H1 (cell line): ENCODE data around the gene METTL25B. TPM values are rescaled to one million over a fixed set of nuclear protein-coding genes. Genes with fewer than 3 reads are reported as not detected.

Experiments
- CTCF ChIA-PET: fragments of 300-600 bp; sonication (Branson Sonifier 250); formaldehyde crosslinking; loops from one replicate; lab custom pipeline; 2021; ENCODE audit not compliant: partially characterized antibody; lab: Charles Lee
- POLR2A ChIA-PET: fragments of 300-600 bp; sonication (Branson Sonifier 250); formaldehyde crosslinking; loops from one replicate; lab custom pipeline; 2021; ENCODE audit warnings: inconsistent platforms; ENCODE audit not compliant: partially characterized antibody; lab: Charles Lee
- DNase-seq, 2 experiments: peaks; one replicate each; pipeline versions ENCODE4 v3.0.0 to v3.0.0-alpha.2; 2010 to 2022; ENCODE audit warnings: low spot score in 2 of 2, low read depth in 1 of 2, mixed read lengths in 1 of 2
- FAIRE-seq: peaks from 2 replicates; lab custom pipeline; 2011; peaks lifted over from hg19 to GRCh38; lab: Jason Lieb, UNC
- H2AFZ ChIP-seq: 2 replicates; pipeline ENCODE4 v1.8.1; 2012; ENCODE audit warnings: low read length, inconsistent platforms
- H2AK5ac ChIP-seq: 2 replicates; pipeline ENCODE4 v1.6.1; 2013; ENCODE audit warnings: low read depth, low read length
- H2BK120ac ChIP-seq: replicated peaks from 2 replicates; pipeline ENCODE3; 2013; ENCODE audit warnings: low read depth, low read length, inconsistent platforms
- H2BK12ac ChIP-seq: 2 replicates; pipeline ENCODE4 v1.6.1; 2013; ENCODE audit warnings: low read depth, low read length
- H2BK15ac ChIP-seq: 2 replicates; pipeline ENCODE4 v1.6.1; 2013; ENCODE audit warnings: low read length
- H2BK20ac ChIP-seq: 2 replicates; pipeline ENCODE4 v1.6.1; 2013; ENCODE audit warnings: low read length
- H2BK5ac ChIP-seq: 2 replicates; pipeline ENCODE4 v1.6.1; 2013; ENCODE audit warnings: low read depth, low read length
- H3K14ac ChIP-seq: 2 replicates; pipeline ENCODE4 v1.6.1; 2013; ENCODE audit warnings: inconsistent platforms; ENCODE audit not compliant: insufficient read length
- H3K18ac ChIP-seq: 2 replicates; pipeline ENCODE4 v1.6.1; 2013; ENCODE audit warnings: low read length; ENCODE audit errors: extremely low read depth
- H3K23ac ChIP-seq: 2 replicates; pipeline ENCODE4 v1.6.1; 2013; ENCODE audit warnings: inconsistent platforms; ENCODE audit not compliant: insufficient read length
- H3K23me2 ChIP-seq: 2 replicates; pipeline ENCODE4 v1.6.1; 2013; ENCODE audit warnings: low read depth, low read length
- H3K27ac ChIP-seq: 2 replicates; pipeline ENCODE4 v1.6.1; 2011; ENCODE audit warnings: low read depth, low read length, inconsistent platforms
- H3K27me3 ChIP-seq, 4 experiments: replicated peaks in 1 of 4; 1 replicate in 1 of 4; 2 replicates in 3 of 4; pipeline versions ENCODE4 v1.6.1 to v1.8.1; 2011 to 2013; ENCODE audit warnings: low read length in 3 of 4, mild to moderate bottlenecking in 3 of 4, inconsistent platforms in 2 of 4, mixed read lengths in 2 of 4, moderate library complexity in 1 of 4; ENCODE audit not compliant: control insufficient read depth in 3 of 4, insufficient read depth in 3 of 4; ENCODE audit errors: extremely low read depth in 1 of 4
- H3K36me3 ChIP-seq, 4 experiments: 2 replicates each; pipeline versions ENCODE4 v1.6.1 to v1.8.1; 2011 to 2013; ENCODE audit warnings: mild to moderate bottlenecking in 4 of 4, low read length in 3 of 4, moderate library complexity in 2 of 4, control low read depth in 1 of 4, inconsistent platforms in 1 of 4; ENCODE audit not compliant: insufficient read depth in 4 of 4, control insufficient read depth in 2 of 4
- H3K4ac ChIP-seq: replicated peaks from 2 replicates; pipeline ENCODE3; 2013; ENCODE audit warnings: low read length, low read depth, mixed read lengths, inconsistent platforms; ENCODE audit not compliant: insufficient read length
- H3K4me1 ChIP-seq, 4 experiments: replicated peaks in 1 of 4; 1 replicate in 1 of 4; 2 replicates in 3 of 4; pipeline versions ENCODE4 v1.6.1 to v1.8.1; 2011 to 2013; ENCODE audit warnings: low read length in 3 of 4, inconsistent platforms in 2 of 4, mixed read lengths in 1 of 4; ENCODE audit not compliant: insufficient read depth in 4 of 4, control insufficient read depth in 3 of 4
- H3K4me2 ChIP-seq, 2 experiments: 2 replicates each; pipeline versions ENCODE4 v1.6.1 to v1.8.1; 2011 to 2013; ENCODE audit warnings: low read depth in 2 of 2, low read length in 2 of 2, control low read depth in 1 of 2, inconsistent platforms in 1 of 2, mild to moderate bottlenecking in 1 of 2; ENCODE audit not compliant: insufficient read depth in 1 of 2
- H3K4me3 ChIP-seq, 4 experiments: fragments of 200-600, 300-600 bp in 1 of 4; sonication (generic), shearing (Covaris generic), sonication (Bioruptor Twin) in 1 of 4; 2 replicates each; pipeline versions ENCODE4 v1.5.1 to v1.8.1; 2011 to 2016; ENCODE audit warnings: low read length in 4 of 4, low read depth in 3 of 4, control low read depth in 2 of 4, inconsistent platforms in 2 of 4, mild to moderate bottlenecking in 2 of 4, mixed read lengths in 1 of 4, moderate library complexity in 1 of 4; ENCODE audit not compliant: insufficient read depth in 2 of 4; ENCODE audit errors: extremely low read depth in 1 of 4
- H3K56ac ChIP-seq: replicated peaks from 2 replicates; pipeline ENCODE3; 2013; ENCODE audit warnings: low read depth, mild to moderate bottlenecking, mixed read lengths, low read length, inconsistent platforms; ENCODE audit not compliant: insufficient read length
- H3K79me1 ChIP-seq: 2 replicates; pipeline ENCODE4 v1.6.1; 2013; ENCODE audit warnings: low read depth, low read length, control low read depth
- H3K79me2 ChIP-seq, 2 experiments: 2 replicates each; pipeline versions ENCODE4 v1.6.1 to v1.8.1; 2012 to 2013; ENCODE audit warnings: low read length in 2 of 2, mild to moderate bottlenecking in 2 of 2, inconsistent platforms in 1 of 2; ENCODE audit not compliant: insufficient read depth in 2 of 2, control insufficient read depth in 1 of 2
- H3K9ac ChIP-seq, 4 experiments: replicated peaks in 1 of 4; 1 replicate in 1 of 4; 2 replicates in 3 of 4; pipeline versions ENCODE4 v1.6.1 to v1.8.1; 2011 to 2013; ENCODE audit warnings: low read depth in 3 of 4, low read length in 3 of 4, control low read depth in 2 of 4, mild to moderate bottlenecking in 2 of 4, moderate library complexity in 2 of 4, inconsistent platforms in 1 of 4; ENCODE audit errors: extremely low read depth in 1 of 4
- H3K9me3 ChIP-seq, 2 experiments: 2 replicates each; pipeline versions ENCODE4 v1.6.1 to v1.8.1; 2012 to 2013; ENCODE audit warnings: mild to moderate bottlenecking in 2 of 2, moderate library complexity in 2 of 2, control low read depth in 1 of 2, inconsistent platforms in 1 of 2, low read depth in 1 of 2, low read length in 1 of 2, mixed read lengths in 1 of 2; ENCODE audit not compliant: insufficient read depth in 2 of 2
- H4K20me1 ChIP-seq, 2 experiments: replicated peaks in 1 of 2; 2 replicates each; pipeline versions ENCODE3 to v1.8.1; 2011 to 2013; ENCODE audit warnings: inconsistent platforms in 2 of 2, low read length in 2 of 2, mild to moderate bottlenecking in 1 of 2; ENCODE audit not compliant: insufficient read depth in 2 of 2, control insufficient read depth in 1 of 2
- H4K5ac ChIP-seq: 2 replicates; pipeline ENCODE4 v1.6.1; 2013; ENCODE audit warnings: low read length, low read depth, mixed read lengths, inconsistent platforms; ENCODE audit not compliant: insufficient read length
- H4K8ac ChIP-seq: 2 replicates; pipeline ENCODE4 v1.8.0; 2013; ENCODE audit warnings: mild to moderate bottlenecking, moderate library complexity, low read length, inconsistent platforms; ENCODE audit not compliant: insufficient read depth; ENCODE audit errors: extremely low read depth
- H4K91ac ChIP-seq: replicated peaks from 2 replicates; pipeline ENCODE3; 2013; ENCODE audit warnings: low read length, mixed read lengths, inconsistent platforms; ENCODE audit not compliant: insufficient read length
- ATF2 ChIP-seq: IDR thresholded peaks from 2 replicates; pipeline ENCODE4 v1.6.1; 2012; ENCODE audit warnings: low read length, inconsistent platforms
- CBX5 ChIP-seq: fragments of 300-800, 300-1000 bp; sonication (generic); IDR thresholded peaks from 2 replicates; pipeline ENCODE4 v1.7.1; 2016; ENCODE audit warnings: antibody characterized with exemption, low read length, low read depth
- CEBPB ChIP-seq: IDR thresholded peaks from 2 replicates; pipeline ENCODE4 v1.6.1; 2012; ENCODE audit warnings: low read depth, low read length
- CHD2 ChIP-seq: IDR thresholded peaks from 2 replicates; pipeline ENCODE4 v1.6.1; 2012; ENCODE audit warnings: low read length, improper control_type of control experiment
- CTCF ChIP-seq, 3 experiments: IDR thresholded peaks; 1 replicate in 2 of 3; 2 replicates in 1 of 3; pipeline versions ENCODE4 v1.5.1 to v1.6.1; 2011; ENCODE audit warnings: low read length in 3 of 3, mild to moderate bottlenecking in 3 of 3, inconsistent platforms in 2 of 3, low read depth in 1 of 3, moderate library complexity in 1 of 3; ENCODE audit not compliant: insufficient read depth in 1 of 3; ENCODE audit errors: control extremely low read depth in 1 of 3
- EZH2 ChIP-seq: fragments of 200-600 bp; sonication (generic); IDR thresholded peaks from 2 replicates; pipeline ENCODE4 v1.7.1; 2012; ENCODE audit warnings: low read depth, mild to moderate bottlenecking, moderate library complexity, low read length, inconsistent platforms; ENCODE audit not compliant: severe bottlenecking
- SIRT6 ChIP-seq: IDR thresholded peaks from one replicate; pipeline ENCODE4 v1.7.1; 2012; ENCODE audit warnings: low read length, inconsistent platforms
- TAF1 ChIP-seq: IDR thresholded peaks from 2 replicates; pipeline ENCODE4 v1.6.1; 2011; ENCODE audit warnings: mild to moderate bottlenecking, low read depth, low read length
- TAF7 ChIP-seq: optimal IDR thresholded peaks from 2 replicates; pipeline ENCODE3; 2011; ENCODE audit warnings: low read depth, mild to moderate bottlenecking, inconsistent platforms, low read length, moderate library complexity, borderline replicate concordance
- TCF12 ChIP-seq: IDR thresholded peaks from 2 replicates; pipeline ENCODE4 v1.6.1; 2011; ENCODE audit warnings: low read depth, mild to moderate bottlenecking, low read length
- WGBS, 2 experiments: shearing (Covaris generic) in 1 of 2; methylation state at CpG; one replicate each; pipeline versions ENCODE4 v1.1.6 to v1.1.7; 2013 to 2015; ENCODE audit warnings: low lambda C conversion rate in 2 of 2, mixed read lengths in 2 of 2, inconsistent platforms in 1 of 2, low coverage in 1 of 2, missing lambda C conversion rate in 1 of 2; ENCODE audit not compliant: insufficient replicate concordance in 2 of 2, insufficient coverage in 1 of 2, insufficient read length in 1 of 2; ENCODE audit errors: extremely low coverage in 1 of 2, missing lambda C conversion rate in 1 of 2; 5-methylcytosine and 5-hydroxymethylcytosine counted together
- polyA plus RNA-seq, 7 experiments: library from polyadenylated mRNA; depleted of rRNA in 3 of 7; stranded (reverse) in 5 of 7; unstranded in 2 of 7; fragments of >200 nt in 5 of 7; fragments of 200-250 nt in 2 of 7; gene quantifications; 1 replicate in 5 of 7; 2 replicates in 1 of 7; 4 replicates in 1 of 7; pipeline versions ENCODE4 v1.2.1 to v1.2.3, GENCODE V29; 2011 to 2013; ENCODE audit warnings: missing spikeins in 2 of 7, mixed read lengths in 2 of 7
- total RNA-seq: library from RNA; stranded (reverse); fragmentation: NEBNext Ultra II Directional; extraction: Animal tissue kit (Norgen Biotek cat#: 25700); gene quantifications from 2 replicates; pipeline ENCODE4 v1.2.1, GENCODE V29; 2021

Gene METTL25B
- total and polyA plus RNA-seq, 2 of the 8 experiments (the other 6 are each of a cell fraction or from before 2014, with no cell fraction given): 28.4 to 30.1 TPM

GRCh38 chr1:156756355-156756754, 28.1 kb downstream of the METTL25B start:
- Histone ChIP-seq H3K4me1 (peaks cover 3 to 12% (median 4%) of the 10 kb centered on the region in 4 experiments; a peak in 6 of 7 replicates), H3K27me3 (no peaks in the 10 kb centered on the region), H2AFZ (no peak overlapping the region), H2BK15ac (no peak overlapping the region), H4K91ac (no peak overlapping the region), H3K56ac (no peak overlapping the region), H3K18ac (no peak overlapping the region), H3K14ac (no peak overlapping the region), H3K4ac (no peak overlapping the region), H3K9me3 (no peaks in the 10 kb centered on the region), H2BK120ac (no peak overlapping the region), H2BK12ac (no peak overlapping the region), H3K23ac (no peak overlapping the region), H3K4me3 (no peak overlapping the region), H2AK5ac (no peak overlapping the region), H3K79me2 (peaks cover 0 to 14% of the 10 kb centered on the region in 2 experiments; a peak in 2 of 4 replicates), H3K23me2 (peaks cover 4% of the 10 kb centered on the region; the same call in 1 of the 2 replicates), H4K8ac (no peak overlapping the region), H2BK5ac (no peak overlapping the region), H2BK20ac (no peak overlapping the region), H3K4me2 (no peak overlapping the region), H3K79me1 (peaks cover 5% of the 10 kb centered on the region; the same call in 1 of the 2 replicates), H4K20me1 (peaks cover 0 to 2% of the 10 kb centered on the region in 2 experiments), H3K27ac (no peak overlapping the region), H3K9ac (no peak overlapping the region), H3K36me3 (no peaks in the 10 kb centered on the region), H4K5ac (no peak overlapping the region)
- no peak for FAIRE-seq
- POLR2A ChIA-PET: interaction anchor here (0.6 to 8.8 kb wide), 7 partner anchors 10 to 80 kb away, joined by 3 to 121 read pairs (median 3); partner anchors contain the start of genes ISG20L2, METTL25B, MRPL24 and PRCC
- CTCF ChIA-PET: interaction anchor here (0.6 to 4.2 kb wide), 9 partner anchors 16 to 826 kb away, joined by 3 to 29 read pairs (median 3); no protein-coding TSS in a partner anchor
- no peak for DNase-seq
- 90% methylated on average over 1 of the region's 1 CpG; no CpG with 5 or more reads in 1 of the 2 experiments for WGBS, 2 experiments
- TF ChIP-seq EZH2 (no peak), SIRT6 (no peak), TAF7 (no peak), CHD2 (no peak), CEBPB (no peak), ATF2 (no peak), CTCF (IDR thresholded peaks at IDR 0.05; ENCODE audit: control extremely low read depth in 1 of 3, insufficient read depth in 1 of 3, low read depth in 1 of 3, low read length in 3 of 3) (no peak), CBX5 (no peak), TAF1 (no peak), TCF12 (no peak)
